ENCODE measurements around the gene DLAT. TPM values are rescaled to one million over a fixed set of nuclear protein-coding genes. Genes with fewer than 3 reads are reported as not detected.
A peak's percentile ranks its signal among the peaks of the same experiment; 100 is the strongest.
"Not testable (repeated sequence)": the region's sequence is repeated elsewhere in the genome, so short reads cannot be mapped to it uniquely, and the experiment has no call there.

The DLAT gene
- total RNA-seq, 1 experiment from 2014 or later: 102 TPM

DNA sequence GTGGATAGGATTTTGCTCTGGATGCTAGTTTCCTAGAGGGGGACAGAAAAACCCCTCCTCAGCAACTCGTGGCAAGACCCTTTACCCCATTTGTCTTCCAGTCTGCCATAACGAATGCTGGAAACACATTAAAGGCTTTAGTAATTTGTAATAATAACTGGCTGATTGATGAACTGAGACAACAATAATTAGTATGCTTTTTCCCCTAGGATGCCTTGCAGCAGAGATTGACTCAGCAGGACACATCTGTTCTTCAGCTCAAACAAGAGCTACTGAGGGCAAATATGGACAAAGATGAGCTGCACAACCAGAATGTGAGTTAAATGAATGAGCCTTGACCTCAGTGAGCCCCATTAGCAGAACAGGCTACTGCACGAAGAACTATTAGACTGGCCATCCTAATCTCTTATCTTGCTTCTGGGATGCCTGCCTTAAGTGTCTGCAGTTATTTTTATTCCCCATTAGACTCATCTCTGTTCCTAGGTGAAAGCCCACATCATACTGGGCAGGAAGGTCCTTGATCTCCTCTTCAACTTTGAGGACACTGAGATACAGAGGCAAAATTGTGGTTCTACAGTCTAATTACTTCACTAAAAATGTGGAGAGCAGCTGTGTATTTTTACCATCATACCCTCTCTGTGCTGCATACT lies 32.9 kb upstream of the DLAT start:
- intact Hi-C loops (cut with micrococcal nuclease): no loop called here
- POLR2A ChIA-PET (ENCODE audit: unreplicated experiment): no interaction called here
- no peaks in the 10 kb centered on the region for H3F3A ChIP-seq (ENCODE audit: low read length, unreplicated experiment)
- BruUV-seq (replicated peaks): no TSS peak
- no peaks in the 10 kb centered on the region for H3K9me3 ChIP-seq (ENCODE audit: low read length)
- no peak overlapping the region for H3K9ac ChIP-seq (ENCODE audit: low read length)
- H3K79me2 ChIP-seq (ENCODE audit: low read length): no peaks in the 10 kb centered on the region
- CTCF ChIA-PET: no interaction called here
- no peak overlapping the region for H3K4me3 ChIP-seq (ENCODE audit: low read length)
- no peaks in the 10 kb centered on the region for H3K9me2 ChIP-seq (replicated peaks; ENCODE audit: low read length)
- DNase-seq: no peak
- H3K36me3 ChIP-seq (ENCODE audit: low read depth, low read length): peaks cover 5% of the 10 kb centered on the region; the same call in 1 of the 2 replicates
- H3K4me1 ChIP-seq (ENCODE audit: insufficient read depth, low read length): no peaks in the 10 kb centered on the region
- no peak for ATAC-seq
- no peaks in the 10 kb centered on the region for H3K27me3 ChIP-seq (ENCODE audit: low read length)
- no peak overlapping the region for H2AFZ ChIP-seq (ENCODE audit: low read length)
- TF ChIP-seq EZH2phosphoT487 (IDR thresholded peaks at IDR 0.05; ENCODE audit: borderline replicate concordance, low read length) (no peak), EZH2 (IDR thresholded peaks at IDR 0.05; ENCODE audit: low read length, unreplicated experiment) (no peak)
- TF ChIP-seq, protein P1, sequence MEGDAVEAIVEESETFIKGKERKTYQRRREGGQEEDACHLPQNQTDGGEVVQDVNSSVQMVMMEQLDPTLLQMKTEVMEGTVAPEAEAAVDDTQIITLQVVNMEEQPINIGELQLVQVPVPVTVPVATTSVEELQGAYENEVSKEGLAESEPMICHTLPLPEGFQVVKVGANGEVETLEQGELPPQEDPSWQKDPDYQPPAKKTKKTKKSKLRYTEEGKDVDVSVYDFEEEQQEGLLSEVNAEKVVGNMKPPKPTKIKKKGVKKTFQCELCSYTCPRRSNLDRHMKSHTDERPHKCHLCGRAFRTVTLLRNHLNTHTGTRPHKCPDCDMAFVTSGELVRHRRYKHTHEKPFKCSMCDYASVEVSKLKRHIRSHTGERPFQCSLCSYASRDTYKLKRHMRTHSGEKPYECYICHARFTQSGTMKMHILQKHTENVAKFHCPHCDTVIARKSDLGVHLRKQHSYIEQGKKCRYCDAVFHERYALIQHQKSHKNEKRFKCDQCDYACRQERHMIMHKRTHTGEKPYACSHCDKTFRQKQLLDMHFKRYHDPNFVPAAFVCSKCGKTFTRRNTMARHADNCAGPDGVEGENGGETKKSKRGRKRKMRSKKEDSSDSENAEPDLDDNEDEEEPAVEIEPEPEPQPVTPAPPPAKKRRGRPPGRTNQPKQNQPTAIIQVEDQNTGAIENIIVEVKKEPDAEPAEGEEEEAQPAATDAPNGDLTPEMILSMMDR (conservative IDR thresholded peaks at IDR 0.05; ENCODE audit: low read depth, low read length): no peak
- H4K20me1 ChIP-seq (ENCODE audit: low read length): no peaks in the 10 kb centered on the region
- H3K4me2 ChIP-seq (ENCODE audit: low read length): no peak overlapping the region
- no peak overlapping the region for H3K27ac ChIP-seq (ENCODE audit: low read length)

DNA sequence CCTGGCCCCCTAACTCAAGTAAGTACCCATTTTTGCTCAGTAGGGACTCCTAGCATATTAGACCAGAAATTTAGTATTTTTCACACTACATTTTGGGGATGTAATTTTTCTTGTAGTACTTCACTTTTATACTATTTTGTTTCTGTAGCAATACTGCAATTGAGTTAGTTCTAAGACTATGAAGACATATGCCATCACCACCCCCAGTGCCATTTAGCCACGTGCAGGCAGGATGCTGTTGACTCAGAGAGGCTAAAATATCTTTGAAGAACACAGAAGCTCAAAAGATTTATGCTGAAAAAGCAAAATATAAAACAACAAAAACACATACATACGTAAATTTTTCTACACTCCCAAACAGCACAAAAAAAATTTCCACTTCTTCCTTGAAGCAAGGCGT lies 29.1 kb upstream of the DLAT start:
- ChIA-PET CTCF (no interaction called here), POLR2A (ENCODE audit: unreplicated experiment) (no interaction called here)
- ATAC-seq (no peak), DNase-seq (no peak)
- peaks cover 5% of the 10 kb centered on the region; the same call in 1 of the 2 replicates for H3K36me3 ChIP-seq (ENCODE audit: low read depth, low read length)
- H3K27ac ChIP-seq (ENCODE audit: low read length): no peak overlapping the region
- no peak overlapping the region for H3K9ac ChIP-seq (ENCODE audit: low read length)
- H3K4me2 ChIP-seq (ENCODE audit: low read length): no peak overlapping the region
- H3K9me3 ChIP-seq (ENCODE audit: low read length): no peaks in the 10 kb centered on the region
- TF ChIP-seq, protein P1 (conservative IDR thresholded peaks at IDR 0.05; ENCODE audit: low read depth, low read length): no peak
- no peaks in the 10 kb centered on the region for H3K9me2 ChIP-seq (replicated peaks; ENCODE audit: low read length)
- H3K27me3 ChIP-seq (ENCODE audit: low read length): no peaks in the 10 kb centered on the region
- BruUV-seq (replicated peaks): no TSS peak
- no peak overlapping the region for H2AFZ ChIP-seq (ENCODE audit: low read length)
- no peaks in the 10 kb centered on the region for H3F3A ChIP-seq (ENCODE audit: low read length, unreplicated experiment)
- H3K79me2 ChIP-seq (ENCODE audit: low read length): no peaks in the 10 kb centered on the region
- no peak overlapping the region for H3K4me3 ChIP-seq (ENCODE audit: low read length)
- no peaks in the 10 kb centered on the region for H4K20me1 ChIP-seq (ENCODE audit: low read length)
- intact Hi-C loops (cut with micrococcal nuclease): loop anchor here (1.0 kb wide), 2 partner anchors 65 to 117 kb away; partner anchors contain the start of genes CFAP68 and FDXACB1
- H3K4me1 ChIP-seq (ENCODE audit: insufficient read depth, low read length): no peaks in the 10 kb centered on the region

DNA sequence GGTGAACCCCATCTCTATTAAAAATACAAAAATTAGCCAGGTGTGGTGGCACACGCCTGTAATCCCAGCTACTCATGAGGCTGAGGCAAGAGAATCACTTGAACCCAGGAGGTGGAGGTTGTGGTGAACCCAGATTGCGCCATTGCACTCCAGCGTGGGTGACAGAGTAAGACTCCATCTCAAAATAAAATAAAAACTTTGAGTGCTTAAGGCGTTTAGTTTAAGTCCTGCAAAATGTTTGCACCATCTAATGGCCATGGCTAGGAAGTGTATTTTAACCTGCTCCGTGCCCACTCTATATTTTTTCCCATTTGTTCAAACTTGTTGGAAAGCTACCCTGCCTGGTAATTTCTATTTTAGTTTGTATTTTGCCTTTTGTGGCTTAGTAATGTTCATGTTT lies 28.5 kb upstream of the DLAT start:
- H2AFZ ChIP-seq (ENCODE audit: low read length); H3K4me2 ChIP-seq (ENCODE audit: low read length); H3K9me2 ChIP-seq (replicated peaks; ENCODE audit: low read length); H3K4me1 ChIP-seq (ENCODE audit: insufficient read depth, low read length); H3K9me3 ChIP-seq (ENCODE audit: low read length); H3K36me3 ChIP-seq (ENCODE audit: low read depth, low read length); H3K79me2 ChIP-seq (ENCODE audit: low read length); H3K27me3 ChIP-seq (ENCODE audit: low read length); H3K4me3 ChIP-seq (ENCODE audit: low read length); H3K27ac ChIP-seq (ENCODE audit: low read length); H4K20me1 ChIP-seq (ENCODE audit: low read length); H3K9ac ChIP-seq (ENCODE audit: low read length); BruUV-seq (replicated peaks); POLR2A ChIA-PET (ENCODE audit: unreplicated experiment); H3F3A ChIP-seq (ENCODE audit: low read length, unreplicated experiment): not testable (repeated sequence)
- DNase-seq: peak; percentile 54
- peak; percentile 82 for ATAC-seq
- TF ChIP-seq, protein P1 (conservative IDR thresholded peaks at IDR 0.05; ENCODE audit: low read depth, low read length): peak; percentile 59
- CTCF ChIA-PET: interaction anchor here (0.6 kb wide), 2 partner anchors 14 to 123 kb away, joined by 3 read pairs; no protein-coding TSS in a partner anchor
- intact Hi-C loops (cut with micrococcal nuclease): loop anchor here (1.0 kb wide), 2 partner anchors 65 to 117 kb away; partner anchors contain the start of genes CFAP68 and FDXACB1

All from PC-3 (cell line).